Stomach (tissue), 4 donors: ENCODE measurements around the gene DNTT.

ENCODE experiments used
- CTCF ChIP-seq, 7 experiments: fragments of 450-650 bp in 4 of 7; fragments of 200-600 bp in 3 of 7; sonication (generic) in 3 of 7; IDR thresholded peaks; one replicate each; pipeline ENCODE4 v1.5.1; 2016 to 2019; ENCODE audit warnings: antibody characterized with exemption in 7 of 7, control low read depth in 2 of 7, mild to moderate bottlenecking in 1 of 7
- EP300 ChIP-seq: sonication (generic); formaldehyde crosslinking; IDR thresholded peaks from one replicate; pipeline ENCODE4 v1.6.1; 2017; ENCODE audit warnings: antibody characterized with exemption
- POLR2A ChIP-seq, 4 donors: fragments of 450-650 bp; IDR thresholded peaks; one replicate each; pipeline ENCODE4 v1.6.1; 2016; ENCODE audit warnings: antibody characterized with exemption in 4 of 4, control low read depth in 2 of 4, mild to moderate bottlenecking in 1 of 4, moderate library complexity in 1 of 4

GRCh38 chr10:96271016-96271815 is 33.0 kb upstream of the DNTT start, which contains the start of gene BLNK:
- TF ChIP-seq EP300 (no peak), CTCF (IDR thresholded peaks at IDR 0.05) (no peak), POLR2A (IDR thresholded peaks at IDR 0.05) (no peak)
